IMR-90 (cell line): ENCODE results near the gene EBF3. TPM values are rescaled to one million over a fixed set of nuclear protein-coding genes. Genes with fewer than 3 reads are reported as not detected.

Experiments
- ATAC-seq: fragments of 200-7000 bp; cut with Tn5 transposase; 2 replicates; pipeline ENCODE4 v1.9.1; 2020; ENCODE audit warnings: low read depth, mild to moderate bottlenecking, moderate library complexity
- BruUV-seq: library from RNA; stranded (reverse); fragments of 400-500 nt; replicated peaks from 2 replicates; lab custom pipeline; 2021; lab: Mats Ljungman, UMichigan
- CTCF ChIA-PET: fragments of 300-600 bp; formaldehyde crosslinking; extraction: SDS; loops from one replicate; lab custom pipeline; 2021; ENCODE audit warnings: antibody characterized with exemption; lab: Yijun Ruan, JAX
- POLR2A ChIA-PET: fragments of 300-600 bp; sonication (Branson Sonifier 250); formaldehyde crosslinking; loops from one replicate; lab custom pipeline; 2022; ENCODE audit warnings: antibody characterized with exemption; ENCODE audit not compliant: unreplicated experiment; lab: Charles Lee
- DNase-seq: peaks from one replicate; pipeline ENCODE4 v3.0.0; 2013
- H2AFZ ChIP-seq: replicated peaks from 2 replicates; pipeline ENCODE3; 2013; ENCODE audit warnings: low read length, mild to moderate bottlenecking; ENCODE audit not compliant: poor library complexity
- H2AK5ac ChIP-seq: 2 replicates; pipeline ENCODE4 v1.6.1; 2013; ENCODE audit warnings: low read depth, low read length, inconsistent platforms
- H2AK9ac ChIP-seq: replicated peaks from 2 replicates; pipeline ENCODE3; 2013; ENCODE audit warnings: mild to moderate bottlenecking, low read depth, low read length, moderate library complexity; ENCODE audit not compliant: poor library complexity
- H2BK120ac ChIP-seq: 2 replicates; pipeline ENCODE4 v1.6.1; 2013; ENCODE audit warnings: low read depth, low read length, inconsistent platforms
- H2BK15ac ChIP-seq: 3 replicates; pipeline ENCODE4 v1.6.1; 2013; ENCODE audit warnings: low read depth, low read length, inconsistent platforms
- H2BK20ac ChIP-seq: 2 replicates; pipeline ENCODE4 v1.6.1; 2013; ENCODE audit warnings: low read depth, mild to moderate bottlenecking, inconsistent platforms, low read length, moderate library complexity
- H2BK5ac ChIP-seq: 2 replicates; pipeline ENCODE4 v1.6.1; 2013; ENCODE audit warnings: mild to moderate bottlenecking, low read depth, low read length, inconsistent platforms; ENCODE audit not compliant: poor library complexity, severe bottlenecking
- H3K14ac ChIP-seq: replicated peaks from 2 replicates; pipeline ENCODE4 v1.6.1; 2013; ENCODE audit warnings: low read depth, low read length, inconsistent platforms
- H3K18ac ChIP-seq: 2 replicates; pipeline ENCODE4 v1.6.1; 2013; ENCODE audit warnings: low read depth, low read length, control low read depth
- H3K23ac ChIP-seq: 2 replicates; pipeline ENCODE4 v1.6.1; 2013; ENCODE audit warnings: low read depth, low read length, inconsistent platforms
- H3K27ac ChIP-seq: 2 replicates; pipeline ENCODE4 v1.5.1; 2013; ENCODE audit warnings: mild to moderate bottlenecking, control low read depth, low read length; ENCODE audit not compliant: insufficient read depth
- H3K27me3 ChIP-seq: 2 replicates; pipeline ENCODE4 v1.6.1; 2013; ENCODE audit warnings: low read length; ENCODE audit not compliant: control insufficient read depth, insufficient read depth
- H3K36me3 ChIP-seq: 2 replicates; pipeline ENCODE4 v1.6.1; 2013; ENCODE audit warnings: low read length, mixed read lengths; ENCODE audit not compliant: control insufficient read depth, insufficient read depth
- H3K4ac ChIP-seq: 2 replicates; pipeline ENCODE4 v1.6.1; 2013; ENCODE audit warnings: low read depth, low read length, inconsistent platforms
- H3K4me1 ChIP-seq: 2 replicates; pipeline ENCODE4 v1.6.1; 2013; ENCODE audit warnings: low read length, mixed read lengths; ENCODE audit not compliant: control insufficient read depth, insufficient read depth
- H3K4me2 ChIP-seq: 2 replicates; pipeline ENCODE4 v1.6.1; 2013; ENCODE audit warnings: low read depth, mild to moderate bottlenecking, control low read depth, low read length, moderate library complexity
- H3K4me3 ChIP-seq: 2 replicates; pipeline ENCODE4 v1.5.1; 2013; ENCODE audit warnings: low read depth, mild to moderate bottlenecking, control low read depth, low read length, moderate library complexity; ENCODE audit not compliant: insufficient read depth
- H3K56ac ChIP-seq: 2 replicates; pipeline ENCODE4 v1.6.1; 2013; ENCODE audit warnings: low read length, inconsistent platforms; ENCODE audit not compliant: insufficient read depth; ENCODE audit errors: extremely low read depth
- H3K79me1 ChIP-seq, 2 experiments: 2 replicates each; pipeline ENCODE4 v1.6.1; 2013; ENCODE audit warnings: low read length in 2 of 2, inconsistent platforms in 1 of 2, low read depth in 1 of 2
- H3K9ac ChIP-seq: 2 replicates; pipeline ENCODE4 v1.6.1; 2013; ENCODE audit warnings: low read depth, low read length, control low read depth
- H3K9me1 ChIP-seq: 2 replicates; pipeline ENCODE4 v1.6.1; 2013; ENCODE audit warnings: low read length, inconsistent platforms; ENCODE audit not compliant: insufficient read depth
- H3K9me3 ChIP-seq: 2 replicates; pipeline ENCODE4 v1.6.1; 2013; ENCODE audit warnings: low read length; ENCODE audit not compliant: control insufficient read depth, insufficient read depth
- H4K20me1 ChIP-seq: 2 replicates; pipeline ENCODE4 v1.6.1; 2013; ENCODE audit warnings: low read length, inconsistent platforms; ENCODE audit not compliant: insufficient read depth
- H4K5ac ChIP-seq: 2 replicates; pipeline ENCODE4 v1.6.1; 2013; ENCODE audit warnings: mild to moderate bottlenecking, low read depth, low read length, control low read depth
- H4K8ac ChIP-seq, 2 experiments: 2 replicates each; pipeline ENCODE4 v1.6.1; 2013; ENCODE audit warnings: low read depth in 2 of 2, low read length in 2 of 2, control low read depth in 1 of 2, inconsistent platforms in 1 of 2
- H4K91ac ChIP-seq: 2 replicates; pipeline ENCODE4 v1.6.1; 2013; ENCODE audit warnings: low read depth, low read length, inconsistent platforms; ENCODE audit not compliant: insufficient read depth
- BHLHE40 ChIP-seq: fragments of 150-350 bp; IDR thresholded peaks from 2 replicates; pipeline ENCODE4 v1.6.1; 2016; ENCODE audit warnings: mild to moderate bottlenecking, low read depth, low read length
- CEBPB ChIP-seq: IDR thresholded peaks from 2 replicates; pipeline ENCODE4 v1.6.1; 2012; ENCODE audit warnings: low read depth, low read length, improper control_type of control experiment
- CHD1 ChIP-seq: IDR thresholded peaks from 2 replicates; pipeline ENCODE4 v1.6.1; 2012; ENCODE audit warnings: low read depth, low read length, improper control_type of control experiment
- CTCF ChIP-seq: conservative IDR thresholded peaks from 2 replicates; pipeline ENCODE4 v1.5.1; 2012; ENCODE audit warnings: mild to moderate bottlenecking, low read depth, low read length, improper control_type of control experiment
- FOS ChIP-seq: fragments of 150-350 bp; IDR thresholded peaks from 2 replicates; pipeline ENCODE4 v1.6.1; 2016; ENCODE audit warnings: low read depth, low read length
- MAFK ChIP-seq: IDR thresholded peaks from 2 replicates; pipeline ENCODE4 v1.6.1; 2012; ENCODE audit warnings: low read depth, low read length, improper control_type of control experiment
- MAZ ChIP-seq: IDR thresholded peaks from 2 replicates; pipeline ENCODE4 v1.6.1; 2012; ENCODE audit warnings: low read depth, mild to moderate bottlenecking, low read length, improper control_type of control experiment, moderate library complexity, borderline replicate concordance
- NFE2L2 ChIP-seq: fragments of 150-350 bp; IDR thresholded peaks from 2 replicates; pipeline ENCODE4 v1.6.1; 2016; ENCODE audit warnings: low read depth, mild to moderate bottlenecking, low read length
- RAD21 ChIP-seq: IDR thresholded peaks from 2 replicates; pipeline ENCODE4 v1.6.1; 2012; ENCODE audit warnings: low read length, improper control_type of control experiment
- RCOR1 ChIP-seq: IDR thresholded peaks from 2 replicates; pipeline ENCODE4 v1.6.1; 2012; ENCODE audit warnings: mild to moderate bottlenecking, low read length, improper control_type of control experiment; ENCODE audit not compliant: insufficient replicate concordance
- RFX5 ChIP-seq: IDR thresholded peaks from 2 replicates; pipeline ENCODE4 v1.8.0; 2012; ENCODE audit warnings: low read depth, mild to moderate bottlenecking, low read length, moderate library complexity
- SMC3 ChIP-seq: fragments of 150-350 bp; IDR thresholded peaks from 2 replicates; pipeline ENCODE4 v1.6.1; 2016; ENCODE audit warnings: low read depth, mild to moderate bottlenecking, antibody characterized with exemption, low read length, moderate library complexity
- WGBS, 2 experiments: methylation state at CpG; one replicate each; pipeline versions ENCODE4 v1.1.5 to v1.1.7; 2013; ENCODE audit warnings: missing lambda C conversion rate in 2 of 2; ENCODE audit not compliant: insufficient read length in 1 of 2; ENCODE audit errors: extremely low coverage in 2 of 2; 5-methylcytosine and 5-hydroxymethylcytosine counted together
- dilution Hi-C: fragments of 300-500 bp; cut with HindIII; formaldehyde crosslinking; loops from one replicate; pipeline ENCODE4 v1.14.3; 2018; ENCODE audit warnings: low sequenced_read_pairs; ENCODE audit not compliant: unreplicated experiment
- in situ Hi-C: fragments of 300-500 bp; cut with MboI; formaldehyde crosslinking; loops from 3 replicates; pipeline ENCODE4 v1.14.3; 2019; ENCODE audit warnings: low sequenced_read_pairs, inconsistent platforms, mixed read lengths
- intact Hi-C: fragments of 100-400 bp; cut with micrococcal nuclease; formaldehyde crosslinking; loops from 2 replicates; pipeline ENCODE4 v1.10.0; 2022
- polyA plus RNA-seq, 3 experiments: library from polyadenylated mRNA; depleted of rRNA; stranded (reverse); fragments of >200 nt; gene quantifications; 2 replicates each; pipeline ENCODE4 v1.2.3, GENCODE V29; 2012; ENCODE audit warnings: low replicate concordance in 1 of 3
- total RNA-seq: library from RNA; depleted of rRNA; stranded (reverse); fragments of >200 nt; gene quantifications from 2 replicates; pipeline ENCODE4 v1.2.3, GENCODE V29; 2012
- TF ChIP-seq, protein P1 (sequence below): fragments of 150-350 bp; IDR thresholded peaks from 2 replicates; pipeline ENCODE4 v1.6.1; 2016; ENCODE audit warnings: low read depth, mild to moderate bottlenecking, low read length, moderate library complexity, borderline replicate concordance
- TF ChIP-seq, protein P2 (sequence below): fragments of 150-350 bp; IDR thresholded peaks from 2 replicates; pipeline ENCODE4 v1.6.1; 2017; ENCODE audit warnings: mild to moderate bottlenecking, antibody characterized with exemption, low read length, low read depth

EBF3 gene
- total and polyA plus RNA-seq, 2 of the 4 experiments (the other 2 are of a cell fraction): 0.36 to 0.70 TPM

GRCh38 chr10:129962031-129962871, 1.8 kb downstream of the EBF3 start:
- no peak overlapping the region for H2BK5ac ChIP-seq
- no peak overlapping the region for H2AK9ac ChIP-seq
- in situ Hi-C loops (no loop called here), intact Hi-C loops (loop anchor here (5.0 kb wide), 1 partner anchor 495 kb away; the partner anchor contains the start of gene MGMT), dilution Hi-C loops (no loop called here)
- H2BK20ac ChIP-seq: no peak overlapping the region
- no peak overlapping the region for H3K56ac ChIP-seq
- H3K18ac ChIP-seq: no peak overlapping the region
- H3K23ac ChIP-seq: no peak overlapping the region
- no peaks in the 10 kb centered on the region for H3K9me1 ChIP-seq
- H4K8ac ChIP-seq: no peak overlapping the region
- H3K4ac ChIP-seq: no peak overlapping the region
- no TSS peak for BruUV-seq
- H2BK120ac ChIP-seq: no peak overlapping the region
- no peak overlapping the region for H3K14ac ChIP-seq
- CTCF ChIA-PET: no interaction called here
- POLR2A ChIA-PET: no interaction called here
- no peaks in the 10 kb centered on the region for H3K79me1 ChIP-seq
- no peak for DNase-seq
- 58% methylated on average over 3 of the region's 18 CpGs; no CpG with 5 or more reads in 1 of the 2 experiments for WGBS, 2 experiments
- no peak overlapping the region; the same call in 1 of the 2 replicates for H3K4me3 ChIP-seq
- H2BK15ac ChIP-seq: no peak overlapping the region
- H3K27me3 ChIP-seq: peaks cover 65% of the 10 kb centered on the region
- peak overlapping the region; percentile 89 for H3K4me2 ChIP-seq
- no peaks in the 10 kb centered on the region for H4K20me1 ChIP-seq
- 0 out of 2 replicates have a peak overlapping the region, but pooled peaks have one; percentile 37 for H3K9ac ChIP-seq
- H4K91ac ChIP-seq: no peak overlapping the region
- H3K36me3 ChIP-seq: no peaks in the 10 kb centered on the region
- no peak overlapping the region for H4K5ac ChIP-seq
- H3K4me1 ChIP-seq: no peaks in the 10 kb centered on the region; the same call in 1 of the 2 replicates
- no peak for ATAC-seq
- no peak overlapping the region for H3K27ac ChIP-seq
- H2AK5ac ChIP-seq: no peak overlapping the region
- H2AFZ ChIP-seq: peak overlapping the region; percentile 85
- H3K9me3 ChIP-seq: no peaks in the 10 kb centered on the region
- TF ChIP-seq BHLHE40 (no peak), RAD21 (no peak), CTCF (no peak), RFX5 (no peak), CHD1 (no peak), NFE2L2 (no peak), SMC3 (no peak), MAFK (no peak), RCOR1 (no peak), FOS (no peak), MAZ (no peak), CEBPB (no peak)
- TF ChIP-seq, protein P1, sequence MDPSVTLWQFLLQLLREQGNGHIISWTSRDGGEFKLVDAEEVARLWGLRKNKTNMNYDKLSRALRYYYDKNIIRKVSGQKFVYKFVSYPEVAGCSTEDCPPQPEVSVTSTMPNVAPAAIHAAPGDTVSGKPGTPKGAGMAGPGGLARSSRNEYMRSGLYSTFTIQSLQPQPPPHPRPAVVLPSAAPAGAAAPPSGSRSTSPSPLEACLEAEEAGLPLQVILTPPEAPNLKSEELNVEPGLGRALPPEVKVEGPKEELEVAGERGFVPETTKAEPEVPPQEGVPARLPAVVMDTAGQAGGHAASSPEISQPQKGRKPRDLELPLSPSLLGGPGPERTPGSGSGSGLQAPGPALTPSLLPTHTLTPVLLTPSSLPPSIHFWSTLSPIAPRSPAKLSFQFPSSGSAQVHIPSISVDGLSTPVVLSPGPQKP: no peak
- TF ChIP-seq, protein P2, sequence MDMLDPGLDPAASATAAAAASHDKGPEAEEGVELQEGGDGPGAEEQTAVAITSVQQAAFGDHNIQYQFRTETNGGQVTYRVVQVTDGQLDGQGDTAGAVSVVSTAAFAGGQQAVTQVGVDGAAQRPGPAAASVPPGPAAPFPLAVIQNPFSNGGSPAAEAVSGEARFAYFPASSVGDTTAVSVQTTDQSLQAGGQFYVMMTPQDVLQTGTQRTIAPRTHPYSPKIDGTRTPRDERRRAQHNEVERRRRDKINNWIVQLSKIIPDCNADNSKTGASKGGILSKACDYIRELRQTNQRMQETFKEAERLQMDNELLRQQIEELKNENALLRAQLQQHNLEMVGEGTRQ: no peak
